IMR-90 (cell line): ENCODE data around the gene SESN1. TPM values are rescaled to one million over a fixed set of nuclear protein-coding genes. Genes with fewer than 3 reads are reported as not detected.

Experiments
- ATAC-seq: fragments of 200-7000 bp; cut with Tn5 transposase; 2 replicates; pipeline ENCODE4 v1.9.1; 2020; ENCODE audit warnings: low read depth, mild to moderate bottlenecking, moderate library complexity
- BruUV-seq: library from RNA; stranded (reverse); fragments of 400-500 nt; replicated peaks from 2 replicates; lab custom pipeline; 2021; lab: Mats Ljungman, UMichigan
- CTCF ChIA-PET: fragments of 300-600 bp; formaldehyde crosslinking; extraction: SDS; loops from one replicate; lab custom pipeline; 2021; ENCODE audit warnings: antibody characterized with exemption; lab: Yijun Ruan, JAX
- POLR2A ChIA-PET: fragments of 300-600 bp; sonication (Branson Sonifier 250); formaldehyde crosslinking; loops from one replicate; lab custom pipeline; 2022; ENCODE audit warnings: antibody characterized with exemption; ENCODE audit not compliant: unreplicated experiment; lab: Charles Lee
- DNase-seq: peaks from one replicate; pipeline ENCODE4 v3.0.0; 2013
- H2AFZ ChIP-seq: replicated peaks from 2 replicates; pipeline ENCODE3; 2013; ENCODE audit warnings: low read length, mild to moderate bottlenecking; ENCODE audit not compliant: poor library complexity
- H2AK5ac ChIP-seq: 2 replicates; pipeline ENCODE4 v1.6.1; 2013; ENCODE audit warnings: low read depth, low read length, inconsistent platforms
- H2AK9ac ChIP-seq: replicated peaks from 2 replicates; pipeline ENCODE3; 2013; ENCODE audit warnings: mild to moderate bottlenecking, low read depth, low read length, moderate library complexity; ENCODE audit not compliant: poor library complexity
- H2BK120ac ChIP-seq: 2 replicates; pipeline ENCODE4 v1.6.1; 2013; ENCODE audit warnings: low read depth, low read length, inconsistent platforms
- H2BK15ac ChIP-seq: 3 replicates; pipeline ENCODE4 v1.6.1; 2013; ENCODE audit warnings: low read depth, low read length, inconsistent platforms
- H2BK20ac ChIP-seq: 2 replicates; pipeline ENCODE4 v1.6.1; 2013; ENCODE audit warnings: low read depth, mild to moderate bottlenecking, inconsistent platforms, low read length, moderate library complexity
- H2BK5ac ChIP-seq: 2 replicates; pipeline ENCODE4 v1.6.1; 2013; ENCODE audit warnings: mild to moderate bottlenecking, low read depth, low read length, inconsistent platforms; ENCODE audit not compliant: poor library complexity, severe bottlenecking
- H3K14ac ChIP-seq: replicated peaks from 2 replicates; pipeline ENCODE4 v1.6.1; 2013; ENCODE audit warnings: low read depth, low read length, inconsistent platforms
- H3K18ac ChIP-seq: 2 replicates; pipeline ENCODE4 v1.6.1; 2013; ENCODE audit warnings: low read depth, low read length, control low read depth
- H3K23ac ChIP-seq: 2 replicates; pipeline ENCODE4 v1.6.1; 2013; ENCODE audit warnings: low read depth, low read length, inconsistent platforms
- H3K27ac ChIP-seq: 2 replicates; pipeline ENCODE4 v1.5.1; 2013; ENCODE audit warnings: mild to moderate bottlenecking, control low read depth, low read length; ENCODE audit not compliant: insufficient read depth
- H3K27me3 ChIP-seq: 2 replicates; pipeline ENCODE4 v1.6.1; 2013; ENCODE audit warnings: low read length; ENCODE audit not compliant: control insufficient read depth, insufficient read depth
- H3K36me3 ChIP-seq: 2 replicates; pipeline ENCODE4 v1.6.1; 2013; ENCODE audit warnings: low read length, mixed read lengths; ENCODE audit not compliant: control insufficient read depth, insufficient read depth
- H3K4ac ChIP-seq: 2 replicates; pipeline ENCODE4 v1.6.1; 2013; ENCODE audit warnings: low read depth, low read length, inconsistent platforms
- H3K4me1 ChIP-seq: 2 replicates; pipeline ENCODE4 v1.6.1; 2013; ENCODE audit warnings: low read length, mixed read lengths; ENCODE audit not compliant: control insufficient read depth, insufficient read depth
- H3K4me2 ChIP-seq: 2 replicates; pipeline ENCODE4 v1.6.1; 2013; ENCODE audit warnings: low read depth, mild to moderate bottlenecking, control low read depth, low read length, moderate library complexity
- H3K4me3 ChIP-seq: 2 replicates; pipeline ENCODE4 v1.5.1; 2013; ENCODE audit warnings: low read depth, mild to moderate bottlenecking, control low read depth, low read length, moderate library complexity; ENCODE audit not compliant: insufficient read depth
- H3K56ac ChIP-seq: 2 replicates; pipeline ENCODE4 v1.6.1; 2013; ENCODE audit warnings: low read length, inconsistent platforms; ENCODE audit not compliant: insufficient read depth; ENCODE audit errors: extremely low read depth
- H3K79me1 ChIP-seq, 2 experiments: 2 replicates each; pipeline ENCODE4 v1.6.1; 2013; ENCODE audit warnings: low read length in 2 of 2, inconsistent platforms in 1 of 2, low read depth in 1 of 2
- H3K9ac ChIP-seq: 2 replicates; pipeline ENCODE4 v1.6.1; 2013; ENCODE audit warnings: low read depth, low read length, control low read depth
- H3K9me1 ChIP-seq: 2 replicates; pipeline ENCODE4 v1.6.1; 2013; ENCODE audit warnings: low read length, inconsistent platforms; ENCODE audit not compliant: insufficient read depth
- H3K9me3 ChIP-seq: 2 replicates; pipeline ENCODE4 v1.6.1; 2013; ENCODE audit warnings: low read length; ENCODE audit not compliant: control insufficient read depth, insufficient read depth
- H4K20me1 ChIP-seq: 2 replicates; pipeline ENCODE4 v1.6.1; 2013; ENCODE audit warnings: low read length, inconsistent platforms; ENCODE audit not compliant: insufficient read depth
- H4K5ac ChIP-seq: 2 replicates; pipeline ENCODE4 v1.6.1; 2013; ENCODE audit warnings: mild to moderate bottlenecking, low read depth, low read length, control low read depth
- H4K8ac ChIP-seq, 2 experiments: 2 replicates each; pipeline ENCODE4 v1.6.1; 2013; ENCODE audit warnings: low read depth in 2 of 2, low read length in 2 of 2, control low read depth in 1 of 2, inconsistent platforms in 1 of 2
- H4K91ac ChIP-seq: 2 replicates; pipeline ENCODE4 v1.6.1; 2013; ENCODE audit warnings: low read depth, low read length, inconsistent platforms; ENCODE audit not compliant: insufficient read depth
- FOS ChIP-seq: fragments of 150-350 bp; IDR thresholded peaks from 2 replicates; pipeline ENCODE4 v1.6.1; 2016; ENCODE audit warnings: low read depth, low read length
- MAFK ChIP-seq: IDR thresholded peaks from 2 replicates; pipeline ENCODE4 v1.6.1; 2012; ENCODE audit warnings: low read depth, low read length, improper control_type of control experiment
- NFE2L2 ChIP-seq: fragments of 150-350 bp; IDR thresholded peaks from 2 replicates; pipeline ENCODE4 v1.6.1; 2016; ENCODE audit warnings: low read depth, mild to moderate bottlenecking, low read length
- SMC3 ChIP-seq: fragments of 150-350 bp; IDR thresholded peaks from 2 replicates; pipeline ENCODE4 v1.6.1; 2016; ENCODE audit warnings: low read depth, mild to moderate bottlenecking, antibody characterized with exemption, low read length, moderate library complexity
- WGBS, 2 experiments: methylation state at CpG; one replicate each; pipeline versions ENCODE4 v1.1.5 to v1.1.7; 2013; ENCODE audit warnings: missing lambda C conversion rate in 2 of 2; ENCODE audit not compliant: insufficient read length in 1 of 2; ENCODE audit errors: extremely low coverage in 2 of 2; 5-methylcytosine and 5-hydroxymethylcytosine counted together
- dilution Hi-C: fragments of 300-500 bp; cut with HindIII; formaldehyde crosslinking; loops from one replicate; pipeline ENCODE4 v1.14.3; 2018; ENCODE audit warnings: low sequenced_read_pairs; ENCODE audit not compliant: unreplicated experiment
- in situ Hi-C: fragments of 300-500 bp; cut with MboI; formaldehyde crosslinking; loops from 3 replicates; pipeline ENCODE4 v1.14.3; 2019; ENCODE audit warnings: low sequenced_read_pairs, inconsistent platforms, mixed read lengths
- intact Hi-C: fragments of 100-400 bp; cut with micrococcal nuclease; formaldehyde crosslinking; loops from 2 replicates; pipeline ENCODE4 v1.10.0; 2022
- polyA plus RNA-seq, 3 experiments: library from polyadenylated mRNA; depleted of rRNA; stranded (reverse); fragments of >200 nt; gene quantifications; 2 replicates each; pipeline ENCODE4 v1.2.3, GENCODE V29; 2012; ENCODE audit warnings: low replicate concordance in 1 of 3
- total RNA-seq: library from RNA; depleted of rRNA; stranded (reverse); fragments of >200 nt; gene quantifications from 2 replicates; pipeline ENCODE4 v1.2.3, GENCODE V29; 2012

The SESN1 gene
- total and polyA plus RNA-seq, 2 of the 4 experiments (the other 2 are of a cell fraction): 9.7 to 16.7 TPM

GRCh38 chr6:109014606-109015005 is 80.0 kb downstream of the SESN1 start:
- intact Hi-C loops (loop anchor here (5.0 kb wide), 2 partner anchors 38 to 368 kb away; partner anchors contain the start of gene CD164), in situ Hi-C loops (no loop called here), dilution Hi-C loops (no loop called here)
- ATAC-seq (no peak), DNase-seq (no peak)
- no CpG with 5 or more reads among the region's 2 CpGs for WGBS, 2 experiments
- Histone ChIP-seq H2AK9ac (no peak overlapping the region), H3K9me1 (no peaks in the 10 kb centered on the region), H3K36me3 (no peaks in the 10 kb centered on the region), H4K8ac (no peak overlapping the region), H3K4ac (no peak overlapping the region), H3K4me3 (no peak overlapping the region), H3K23ac (no peak overlapping the region), H2BK15ac (no peak overlapping the region), H3K4me1 (no peaks in the 10 kb centered on the region), H3K79me1 (no peaks in the 10 kb centered on the region; a peak in 2 of 4 replicates), H4K5ac (no peak overlapping the region), H3K9me3 (no peaks in the 10 kb centered on the region), H3K56ac (no peak overlapping the region), H3K27me3 (no peaks in the 10 kb centered on the region), H3K27ac (no peak overlapping the region), H4K91ac (no peak overlapping the region), H2AK5ac (no peak overlapping the region), H4K20me1 (no peaks in the 10 kb centered on the region; the same call in 1 of the 2 replicates), H2BK5ac (no peak overlapping the region), H3K4me2 (no peak overlapping the region), H3K9ac (no peak overlapping the region), H2BK20ac (no peak overlapping the region), H3K14ac (no peak overlapping the region), H3K18ac (no peak overlapping the region), H2AFZ (no peak overlapping the region), H2BK120ac (no peak overlapping the region)
- ChIA-PET POLR2A (no interaction called here), CTCF (no interaction called here)
- no TSS peak for BruUV-seq
- TF ChIP-seq NFE2L2 (no peak), SMC3 (no peak), FOS (no peak), MAFK (no peak)
